Trophoblast cell (in vitro differentiated cells and primary cell): ENCODE measurements around the gene BCOR. TPM values are rescaled to one million over a fixed set of nuclear protein-coding genes. Genes with fewer than 3 reads are reported as not detected.

Experiments
- DNase-seq, 2 donors: peaks; one replicate each; pipeline ENCODE4 v3.0.0-alpha.2; 2016
- H2AFZ ChIP-seq: 2 replicates; pipeline ENCODE4 v1.6.1; 2013; ENCODE audit warnings: low read length, moderate library complexity, mild to moderate bottlenecking; ENCODE audit not compliant: insufficient read depth, poor library complexity
- H2AK5ac ChIP-seq: 2 replicates; pipeline ENCODE4 v1.6.1; 2013; ENCODE audit warnings: mild to moderate bottlenecking, low read length
- H2BK120ac ChIP-seq: 2 replicates; pipeline ENCODE4 v1.6.1; 2013; ENCODE audit warnings: low read length, mild to moderate bottlenecking, moderate library complexity; ENCODE audit not compliant: insufficient read depth, poor library complexity
- H2BK12ac ChIP-seq: 2 replicates; pipeline ENCODE4 v1.6.1; 2013; ENCODE audit warnings: mild to moderate bottlenecking, low read length, moderate library complexity
- H2BK5ac ChIP-seq: 2 replicates; pipeline ENCODE4 v1.6.1; 2013; ENCODE audit warnings: low read length, low read depth, moderate library complexity, mild to moderate bottlenecking; ENCODE audit not compliant: poor library complexity
- H3K14ac ChIP-seq: 2 replicates; pipeline ENCODE4 v1.6.1; 2013; ENCODE audit warnings: mild to moderate bottlenecking, low read length
- H3K18ac ChIP-seq: 2 replicates; pipeline ENCODE4 v1.6.1; 2013; ENCODE audit warnings: mild to moderate bottlenecking, low read length
- H3K23ac ChIP-seq: 2 replicates; pipeline ENCODE4 v1.6.1; 2013; ENCODE audit warnings: low read length
- H3K27ac ChIP-seq: 2 replicates; pipeline ENCODE4 v1.5.1; 2013; ENCODE audit warnings: low read depth, mild to moderate bottlenecking, inconsistent platforms, low read length, moderate library complexity
- H3K27me3 ChIP-seq: 2 replicates; pipeline ENCODE4 v1.6.1; 2013; ENCODE audit warnings: inconsistent platforms, mild to moderate bottlenecking, low read length, moderate library complexity; ENCODE audit not compliant: insufficient read depth
- H3K36me3 ChIP-seq, 2 experiments: 1 replicate in 1 of 2; 2 replicates in 1 of 2; pipeline ENCODE4 v1.6.1; 2013; ENCODE audit warnings: low read length in 2 of 2, mild to moderate bottlenecking in 2 of 2, moderate library complexity in 1 of 2; ENCODE audit not compliant: insufficient read depth in 2 of 2, control insufficient read depth in 1 of 2
- H3K4ac ChIP-seq: 2 replicates; pipeline ENCODE4 v1.6.1; 2013; ENCODE audit warnings: low read depth, mild to moderate bottlenecking, low read length, moderate library complexity
- H3K4me1 ChIP-seq, 2 experiments: 1 replicate in 1 of 2; 2 replicates in 1 of 2; pipeline ENCODE4 v1.6.1; 2013; ENCODE audit warnings: low read length in 2 of 2, mild to moderate bottlenecking in 2 of 2, moderate library complexity in 1 of 2; ENCODE audit not compliant: insufficient read depth in 2 of 2, control insufficient read depth in 1 of 2
- H3K4me2 ChIP-seq: 2 replicates; pipeline ENCODE4 v1.6.1; 2013; ENCODE audit warnings: inconsistent platforms, mild to moderate bottlenecking, low read length, moderate library complexity
- H3K4me3 ChIP-seq: 2 replicates; pipeline ENCODE4 v1.5.1; 2013; ENCODE audit warnings: mild to moderate bottlenecking, low read depth, low read length, inconsistent platforms
- H3K79me1 ChIP-seq: one replicate; pipeline ENCODE4 v1.6.1; 2013; ENCODE audit warnings: low read length
- H3K79me2 ChIP-seq: 2 replicates; pipeline ENCODE4 v1.6.1; 2013; ENCODE audit warnings: low read length, mild to moderate bottlenecking; ENCODE audit not compliant: control insufficient read depth, insufficient read depth, poor library complexity
- H3K9ac ChIP-seq: 2 replicates; pipeline ENCODE4 v1.6.1; 2013; ENCODE audit warnings: mild to moderate bottlenecking, low read length
- H3K9me3 ChIP-seq: 2 replicates; pipeline ENCODE4 v1.6.1; 2013; ENCODE audit warnings: low read depth, mild to moderate bottlenecking, control low read depth, inconsistent platforms, low read length; ENCODE audit not compliant: insufficient read depth
- H4K12ac ChIP-seq: 2 replicates; pipeline ENCODE4 v1.6.1; 2013; ENCODE audit warnings: low read depth, mild to moderate bottlenecking, low read length, moderate library complexity
- H4K8ac ChIP-seq: 2 replicates; pipeline ENCODE4 v1.6.1; 2013; ENCODE audit warnings: low read depth, mild to moderate bottlenecking, low read length, moderate library complexity
- H4K91ac ChIP-seq: one replicate; pipeline ENCODE4 v1.6.1; 2013; ENCODE audit warnings: low read depth, mild to moderate bottlenecking, low read length, moderate library complexity
- WGBS: extraction: QIAGEN DNeasy Blood & Tissue Kit; methylation state at CpG from one replicate; pipeline ENCODE4 v1.1.7; 2013; ENCODE audit warnings: missing lambda C conversion rate; ENCODE audit not compliant: insufficient read length, insufficient coverage; ENCODE audit errors: extremely low coverage; 5-methylcytosine and 5-hydroxymethylcytosine counted together
- polyA plus RNA-seq: library from polyadenylated mRNA; stranded (reverse); fragments of 200-250 nt; gene quantifications from 2 replicates; pipeline ENCODE4 v1.2.3, GENCODE V29; 2013

The BCOR gene
- polyA plus RNA-seq: 5.9 and 6.1 TPM in 2 replicates

DNA sequence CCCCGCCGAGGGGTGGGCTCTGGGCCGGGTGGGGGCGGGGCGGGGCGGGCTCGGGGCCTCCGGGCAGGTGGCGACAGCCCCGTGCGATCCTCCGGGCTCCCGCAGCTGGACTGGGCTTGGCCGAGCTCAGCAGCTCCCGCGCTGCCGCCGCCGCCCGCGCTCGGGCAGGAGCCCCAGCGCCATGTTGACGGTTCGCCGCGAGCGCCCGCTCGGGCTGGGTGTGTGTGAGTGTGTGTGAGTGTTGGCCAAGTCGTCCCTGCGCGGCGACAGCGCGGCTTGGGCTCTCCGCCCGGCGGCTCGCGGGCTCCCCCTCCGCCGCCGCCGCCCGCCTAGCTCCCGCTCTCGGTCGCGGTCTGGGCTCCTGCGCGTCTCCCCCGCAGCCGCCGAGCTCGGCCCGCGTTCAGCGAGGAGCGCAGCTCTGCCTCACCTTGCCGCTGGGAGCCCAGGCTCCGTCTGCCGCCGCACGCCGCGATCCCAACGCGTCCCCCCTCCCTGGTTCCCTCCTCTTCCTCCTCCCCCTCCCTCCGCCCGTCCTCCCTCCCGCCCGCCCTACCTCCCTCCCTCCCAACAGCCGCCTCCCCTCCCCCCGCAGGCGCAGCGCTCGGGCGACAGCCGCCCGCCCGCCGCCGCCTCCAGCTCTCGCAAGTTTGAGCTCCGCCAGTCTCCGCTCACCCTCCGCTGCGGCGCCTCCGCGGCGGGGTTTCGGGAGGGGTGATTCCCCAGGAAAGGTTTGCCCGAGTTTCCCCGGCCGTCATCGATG is at the start of gene BCOR:
TSS of gene BCOR (minus strand) at position 455 of the 760 bp plus-strand sequence. CDS start 20,029 bp downstream, outside the sequence.
- Histone ChIP-seq H4K91ac (peak within 1 kb of the TSS; percentile 89), H3K23ac (no peak within 1 kb of the TSS), H3K9me3 (no peaks in the 10 kb centered on the region), H3K27me3 (peaks cover 7% of the 10 kb centered on the region), H3K18ac (peak within 1 kb of the TSS; percentile 66), H3K79me2 (no peaks in the 10 kb centered on the region), H2BK120ac (peak within 1 kb of the TSS; percentile 72), H2AFZ (no peak within 1 kb of the TSS), H3K4ac (no peak within 1 kb of the TSS), H3K4me2 (peak within 1 kb of the TSS; percentile 92), H3K4me3 (peak within 1 kb of the TSS; percentile 73), H3K27ac (no peak within 1 kb of the TSS), H3K4me1 (peaks cover 12 to 27% of the 10 kb centered on the region in 2 experiments), H3K79me1 (peaks cover 15% of the 10 kb centered on the region), H4K8ac (peak within 1 kb of the TSS; percentile 65), H3K9ac (no peak within 1 kb of the TSS), H2BK5ac (peak within 1 kb of the TSS; percentile 2), H4K12ac (peak within 1 kb of the TSS; percentile 43), H3K36me3 (no peaks in the 10 kb centered on the region), H2BK12ac (no peak within 1 kb of the TSS), H2AK5ac (no peak within 1 kb of the TSS), H3K14ac (no peak within 1 kb of the TSS)
- WGBS: no CpG with 5 or more reads among the region's 98 CpGs
- DNase-seq: peak; percentile 48 to 57

DNA sequence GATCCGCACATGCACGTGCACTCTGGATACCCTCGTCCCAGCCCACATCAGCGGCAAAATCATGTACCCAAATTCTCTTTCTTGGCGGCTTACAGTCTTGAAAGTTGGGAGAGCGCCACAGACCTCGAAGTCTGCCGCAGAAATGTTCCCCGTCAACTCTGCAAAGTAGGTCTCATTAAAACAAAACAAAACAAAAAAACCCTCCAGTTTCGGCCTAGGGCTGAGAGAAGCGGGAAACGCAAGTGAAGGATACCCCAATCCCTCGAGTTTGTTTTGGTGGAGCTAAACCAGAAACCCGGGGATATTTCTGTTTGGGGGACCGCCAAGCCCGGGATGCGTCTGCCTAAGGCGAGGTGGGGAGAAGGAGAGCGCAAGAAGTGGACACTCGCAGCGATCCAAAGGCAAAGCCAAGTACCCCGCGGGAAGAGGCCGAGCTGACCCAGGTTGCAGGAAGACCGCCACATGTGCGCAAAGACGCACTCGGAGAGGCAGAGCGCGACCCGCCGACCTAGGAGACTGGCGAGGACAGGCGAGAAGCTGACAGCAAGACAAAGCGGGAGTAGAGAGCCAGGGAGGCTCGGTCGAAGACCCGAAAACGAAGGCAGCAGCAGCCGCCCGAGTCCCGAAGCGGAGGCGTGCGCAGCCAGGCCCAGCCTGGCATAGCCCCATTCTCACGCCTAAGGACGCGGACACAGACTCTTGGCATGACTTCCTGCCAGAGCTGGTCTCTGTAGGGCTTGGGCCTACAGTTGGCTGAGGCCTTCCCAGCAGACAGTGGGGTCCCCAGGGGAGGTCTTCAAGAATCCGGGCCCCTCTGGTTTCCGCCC is 49.6 kb upstream of the BCOR start:
- no peaks in the 10 kb centered on the region for H3K9me3 ChIP-seq
- H3K14ac ChIP-seq: no peak overlapping the region
- no peak overlapping the region for H3K9ac ChIP-seq
- no peak overlapping the region for H3K27ac ChIP-seq
- no peaks in the 10 kb centered on the region for H3K36me3 ChIP-seq
- no peak overlapping the region for H3K23ac ChIP-seq
- no peak overlapping the region for H2BK12ac ChIP-seq
- WGBS: no CpG with 5 or more reads among the region's 50 CpGs
- no peak overlapping the region for H4K12ac ChIP-seq
- no peak overlapping the region for H3K4ac ChIP-seq
- DNase-seq: no peak
- no peak overlapping the region for H2AK5ac ChIP-seq
- H2BK5ac ChIP-seq: no peak overlapping the region
- H4K8ac ChIP-seq: no peak overlapping the region
- no peak overlapping the region for H3K4me2 ChIP-seq
- no peak overlapping the region for H3K4me3 ChIP-seq
- H3K79me2 ChIP-seq: no peaks in the 10 kb centered on the region
- H2AFZ ChIP-seq: no peak overlapping the region
- no peak overlapping the region for H3K18ac ChIP-seq
- peaks cover 17 to 30% of the 10 kb centered on the region in 2 experiments for H3K4me1 ChIP-seq
- H3K79me1 ChIP-seq: no peaks in the 10 kb centered on the region
- no peak overlapping the region for H2BK120ac ChIP-seq
- H3K27me3 ChIP-seq: peaks cover 39% of the 10 kb centered on the region
- H4K91ac ChIP-seq: no peak overlapping the region

DNA sequence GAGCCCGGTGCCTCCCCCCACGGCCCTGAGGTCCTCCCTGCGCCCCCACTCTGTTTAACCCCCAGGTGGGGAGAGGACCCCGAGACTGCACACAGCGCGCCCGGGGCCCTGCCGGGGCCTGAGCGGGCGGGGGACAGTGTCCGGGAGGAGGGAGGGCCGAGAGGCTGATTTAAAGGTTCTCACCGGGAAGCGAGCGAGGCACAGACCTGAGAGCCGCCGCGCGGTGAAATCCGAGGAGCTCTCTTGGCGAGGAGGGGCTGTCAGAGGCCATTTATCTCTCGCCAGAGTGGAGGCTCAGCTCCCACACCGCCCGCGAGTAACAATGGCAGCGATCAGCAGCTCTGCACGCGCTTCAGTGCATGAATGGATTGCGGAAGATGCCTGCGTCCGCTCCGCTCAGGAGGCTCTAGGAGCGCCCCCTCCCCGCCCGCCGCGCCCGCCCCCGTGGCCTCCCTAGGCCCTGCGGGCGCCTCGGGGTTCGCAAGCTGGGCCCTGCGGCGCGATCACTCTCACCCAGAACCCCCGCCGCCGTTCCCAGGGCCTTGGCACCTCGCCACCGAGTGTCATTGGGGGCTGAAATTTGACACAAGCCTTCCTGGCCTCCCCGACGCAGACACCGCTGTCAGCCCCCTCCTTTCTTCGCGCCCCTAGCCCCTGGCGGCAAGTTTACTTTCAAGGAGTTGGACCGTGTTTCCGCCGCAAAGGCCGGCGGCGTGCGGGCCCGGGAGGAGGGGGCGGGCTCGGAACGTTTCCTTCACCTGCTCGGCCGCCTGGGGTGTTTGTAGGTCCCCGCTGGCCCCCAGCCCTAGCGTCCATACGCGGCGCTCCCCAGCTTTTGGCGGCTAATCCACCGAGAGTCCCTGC is 48.7 kb upstream of the BCOR start:
- Histone ChIP-seq H3K79me2 (no peaks in the 10 kb centered on the region), H3K4ac (no peak overlapping the region), H3K36me3 (no peaks in the 10 kb centered on the region), H3K9ac (no peak overlapping the region), H2BK5ac (no peak overlapping the region), H4K91ac (no peak overlapping the region), H2AK5ac (no peak overlapping the region), H3K4me3 (peak overlapping the region; percentile 40), H2BK12ac (no peak overlapping the region), H3K79me1 (no peaks in the 10 kb centered on the region), H2BK120ac (no peak overlapping the region), H4K12ac (no peak overlapping the region), H3K27ac (no peak overlapping the region), H3K27me3 (peaks cover 36% of the 10 kb centered on the region), H3K14ac (no peak overlapping the region), H3K9me3 (no peaks in the 10 kb centered on the region), H2AFZ (no peak overlapping the region), H3K4me1 (peaks cover 15 to 27% of the 10 kb centered on the region in 2 experiments), H3K23ac (no peak overlapping the region), H4K8ac (no peak overlapping the region), H3K4me2 (peak overlapping the region; percentile 63), H3K18ac (no peak overlapping the region)
- WGBS: no CpG with 5 or more reads among the region's 77 CpGs
- DNase-seq: peak; percentile 44 to 66

DNA sequence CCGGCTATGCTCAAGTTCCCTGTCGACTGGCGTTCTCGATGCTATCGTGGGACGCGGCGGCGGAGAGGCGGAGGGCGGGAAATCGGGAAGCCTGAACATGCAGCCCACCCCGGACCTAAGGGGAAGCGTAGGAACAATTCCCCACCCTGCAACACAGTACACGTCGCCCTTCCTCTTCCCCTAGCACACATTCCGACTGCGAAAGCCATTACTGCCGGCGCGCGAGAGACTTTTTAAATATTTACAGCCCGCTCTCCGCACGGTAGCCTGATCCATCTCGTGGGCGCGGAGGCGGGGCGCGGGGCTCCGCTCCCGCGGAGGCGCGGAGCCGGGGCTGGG is 48.1 kb upstream of the BCOR start:
- no CpG with 5 or more reads among the region's 37 CpGs for WGBS
- no peak for DNase-seq
- Histone ChIP-seq H4K91ac (no peak overlapping the region), H2BK120ac (no peak overlapping the region), H3K79me1 (no peaks in the 10 kb centered on the region), H3K27ac (no peak overlapping the region), H3K4me3 (peak overlapping the region; percentile 40), H4K12ac (no peak overlapping the region), H3K14ac (no peak overlapping the region), H3K18ac (no peak overlapping the region), H3K79me2 (no peaks in the 10 kb centered on the region), H3K36me3 (no peaks in the 10 kb centered on the region), H3K23ac (no peak overlapping the region), H2AK5ac (no peak overlapping the region), H4K8ac (no peak overlapping the region), H2BK12ac (no peak overlapping the region), H3K4me1 (peaks cover 15 to 27% of the 10 kb centered on the region in 2 experiments), H3K9me3 (no peaks in the 10 kb centered on the region), H2AFZ (no peak overlapping the region), H3K9ac (no peak overlapping the region), H3K27me3 (peaks cover 34% of the 10 kb centered on the region), H3K4ac (no peak overlapping the region), H3K4me2 (peak overlapping the region; percentile 63), H2BK5ac (no peak overlapping the region)
